ENCODE results near the gene DPH6.

DNA sequence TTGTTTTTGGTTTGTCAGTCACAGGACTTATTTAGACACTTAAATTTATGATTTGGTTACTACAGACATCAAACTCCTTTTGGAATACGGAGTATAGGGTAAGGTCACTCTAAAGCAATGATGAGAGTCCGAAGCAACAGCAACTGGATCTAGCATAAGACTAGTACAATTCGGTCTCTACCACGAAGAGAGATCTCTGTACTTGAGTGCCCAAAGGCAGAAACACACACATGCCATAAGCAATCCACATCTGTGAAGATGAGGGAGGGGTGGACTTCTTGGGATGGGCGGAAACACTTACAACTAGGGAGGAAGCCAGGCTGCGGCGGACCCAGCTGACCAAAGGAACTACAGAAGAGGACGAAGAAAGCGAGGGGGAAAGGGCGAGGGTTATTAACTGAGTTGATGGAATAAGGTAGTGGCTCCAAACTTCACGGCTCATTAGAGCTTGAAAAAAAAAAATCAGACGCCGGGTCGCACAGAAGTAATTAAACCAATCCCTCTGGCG lies 595 bp downstream of the DPH6 start:
- TF ChIP-seq, protein P1, sequence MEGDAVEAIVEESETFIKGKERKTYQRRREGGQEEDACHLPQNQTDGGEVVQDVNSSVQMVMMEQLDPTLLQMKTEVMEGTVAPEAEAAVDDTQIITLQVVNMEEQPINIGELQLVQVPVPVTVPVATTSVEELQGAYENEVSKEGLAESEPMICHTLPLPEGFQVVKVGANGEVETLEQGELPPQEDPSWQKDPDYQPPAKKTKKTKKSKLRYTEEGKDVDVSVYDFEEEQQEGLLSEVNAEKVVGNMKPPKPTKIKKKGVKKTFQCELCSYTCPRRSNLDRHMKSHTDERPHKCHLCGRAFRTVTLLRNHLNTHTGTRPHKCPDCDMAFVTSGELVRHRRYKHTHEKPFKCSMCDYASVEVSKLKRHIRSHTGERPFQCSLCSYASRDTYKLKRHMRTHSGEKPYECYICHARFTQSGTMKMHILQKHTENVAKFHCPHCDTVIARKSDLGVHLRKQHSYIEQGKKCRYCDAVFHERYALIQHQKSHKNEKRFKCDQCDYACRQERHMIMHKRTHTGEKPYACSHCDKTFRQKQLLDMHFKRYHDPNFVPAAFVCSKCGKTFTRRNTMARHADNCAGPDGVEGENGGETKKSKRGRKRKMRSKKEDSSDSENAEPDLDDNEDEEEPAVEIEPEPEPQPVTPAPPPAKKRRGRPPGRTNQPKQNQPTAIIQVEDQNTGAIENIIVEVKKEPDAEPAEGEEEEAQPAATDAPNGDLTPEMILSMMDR (IDR thresholded peaks at IDR 0.05; ENCODE audit: insufficient read depth, low read length, poor library complexity, severe bottlenecking): no peak
- no peak for TF ChIP-seq EZH2phosphoT487 (conservative IDR thresholded peaks at IDR 0.05; ENCODE audit: low read length)
